ENCODE data around the gene GLIPR2. TPM values are rescaled to one million over a fixed set of nuclear protein-coding genes. Genes with fewer than 3 reads are reported as not detected.

Gene GLIPR2
- total RNA-seq, 5 donors from 2014 or later (not counting 1 experiment from before 2014, with no cell fraction given): 25.6 to 37.8 (median 28.7) TPM

Other genes starting within 250 kb of the GLIPR2 start
- not detected for gene HRCT1, start 230.5 kb upstream of the GLIPR2 start, total RNA-seq
- not detected for gene SPAAR, start 227.2 kb upstream of the GLIPR2 start, total RNA-seq
- not detected for gene OR2S2, start 178.6 kb upstream of the GLIPR2 start, total RNA-seq
- gene RECK, start 99.8 kb upstream of the GLIPR2 start, total RNA-seq: 10 to 100 TPM in 2 of 5 donors, 1 to 10 TPM in 3; 8.9 to 11.4 (median 9.9) TPM
- gene CCIN, start 32.7 kb downstream of the GLIPR2 start, total RNA-seq: under 1 TPM in 3 of 5 donors, not detected in 2; 0.13 to 0.84 (median 0.68) TPM
- 10 to 100 TPM; 40.2 to 79.0 (median 70.0) TPM for gene CLTA, start 54.2 kb downstream of the GLIPR2 start, total RNA-seq
- gene GNE, start 121.7 kb downstream of the GLIPR2 start, total RNA-seq: 10 to 100 TPM; 12.3 to 17.0 (median 14.9) TPM